GM18909 (cell line): ENCODE data around the gene SLC26A6.

Experiments
- ATAC-seq: cut with Tn5 transposase; IDR thresholded peaks from one replicate; pipeline ENCODE4 v1.9.1; 2021; ENCODE audit warnings: mild to moderate bottlenecking; ENCODE audit not compliant: unreplicated experiment, poor library complexity

Gene SLC26A6

GRCh38 chr3:48635222-48636021 lies at the start of gene SLC26A6:
Gene SLC26A6, minus strand, starts transcription at chr3:48635461. Its CDS starts 68 bp downstream, at chr3:48635393.
- ATAC-seq: peak; percentile 91

GRCh38 chr3:48684480-48685143 lies 49.4 kb upstream of the SLC26A6 start:
- ATAC-seq: no peak

- no peak for ATAC-seq
Measured at GRCh38 chr3:48684054-48684349, 48.7 kb upstream of the SLC26A6 start.

GRCh38 chr3:48682786-48683185 lies 47.5 kb upstream of the SLC26A6 start:
- ATAC-seq: no peak

GRCh38 chr3:48681974-48682610 lies 46.8 kb upstream of the SLC26A6 start:
- no peak for ATAC-seq

- ATAC-seq: no peak
Measured at GRCh38 chr3:48681541-48681880, 46.2 kb upstream of the SLC26A6 start.

GRCh38 chr3:48680811-48681540 lies 45.7 kb upstream of the SLC26A6 start:
- no peak for ATAC-seq

GRCh38 chr3:48679411-48680391 lies 44.4 kb upstream of the SLC26A6 start:
- no peak for ATAC-seq

GRCh38 chr3:48678566-48679380 lies 43.5 kb upstream of the SLC26A6 start:
- no peak for ATAC-seq

GRCh38 chr3:48678056-48678455 lies 42.8 kb upstream of the SLC26A6 start:
- no peak for ATAC-seq

GRCh38 chr3:48674505-48674904 lies 39.2 kb upstream of the SLC26A6 start:
- ATAC-seq: no peak

- no peak for ATAC-seq
Measured at GRCh38 chr3:48672522-48672921, 37.3 kb upstream of the SLC26A6 start.

- no peak for ATAC-seq
Measured at GRCh38 chr3:48664929-48665328, 29.7 kb upstream of the SLC26A6 start.

GRCh38 chr3:48664313-48664644 lies 29.0 kb upstream of the SLC26A6 start:
- ATAC-seq: no peak

- peak; percentile 86 for ATAC-seq
Measured at GRCh38 chr3:48663489-48664312, 28.4 kb upstream of the SLC26A6 start.

- ATAC-seq: no peak
Measured at GRCh38 chr3:48662753-48663488, 27.7 kb upstream of the SLC26A6 start, which contains the start of gene CELSR3. Gene CELSR3, minus strand, starts transcription at chr3:48662886. Its CDS starts 252 bp downstream, at chr3:48662634.

- ATAC-seq: no peak
Measured at GRCh38 chr3:48662145-48662752, 27.0 kb upstream of the SLC26A6 start.
